ENCODE measurements around the gene OR8G1.

- TF ChIP-seq, protein P1, sequence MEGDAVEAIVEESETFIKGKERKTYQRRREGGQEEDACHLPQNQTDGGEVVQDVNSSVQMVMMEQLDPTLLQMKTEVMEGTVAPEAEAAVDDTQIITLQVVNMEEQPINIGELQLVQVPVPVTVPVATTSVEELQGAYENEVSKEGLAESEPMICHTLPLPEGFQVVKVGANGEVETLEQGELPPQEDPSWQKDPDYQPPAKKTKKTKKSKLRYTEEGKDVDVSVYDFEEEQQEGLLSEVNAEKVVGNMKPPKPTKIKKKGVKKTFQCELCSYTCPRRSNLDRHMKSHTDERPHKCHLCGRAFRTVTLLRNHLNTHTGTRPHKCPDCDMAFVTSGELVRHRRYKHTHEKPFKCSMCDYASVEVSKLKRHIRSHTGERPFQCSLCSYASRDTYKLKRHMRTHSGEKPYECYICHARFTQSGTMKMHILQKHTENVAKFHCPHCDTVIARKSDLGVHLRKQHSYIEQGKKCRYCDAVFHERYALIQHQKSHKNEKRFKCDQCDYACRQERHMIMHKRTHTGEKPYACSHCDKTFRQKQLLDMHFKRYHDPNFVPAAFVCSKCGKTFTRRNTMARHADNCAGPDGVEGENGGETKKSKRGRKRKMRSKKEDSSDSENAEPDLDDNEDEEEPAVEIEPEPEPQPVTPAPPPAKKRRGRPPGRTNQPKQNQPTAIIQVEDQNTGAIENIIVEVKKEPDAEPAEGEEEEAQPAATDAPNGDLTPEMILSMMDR (conservative IDR thresholded peaks at IDR 0.05; ENCODE audit: low read length) = no peak
- TF ChIP-seq EZH2phosphoT487 (IDR thresholded peaks at IDR 0.05; ENCODE audit: borderline replicate concordance, low read depth, low read length) = no peak
Measured at GRCh38 chr11:124276081-124276480, 35.2 kb downstream of the OR8G1 start.
